HepG2 (cell line): ENCODE results near the gene SPC24. TPM values are rescaled to one million over a fixed set of nuclear protein-coding genes. Genes with fewer than 3 reads are reported as not detected.

ENCODE experiments used
- ATAC-seq: fragments of 200-7000 bp; cut with Tn5 transposase; 3 replicates; pipeline ENCODE4 v1.9.1; 2020; ENCODE audit warnings: mild to moderate bottlenecking, moderate library complexity
- BruUV-seq: library from RNA; stranded (reverse); fragments of 400-500 nt; replicated peaks from 2 replicates; lab custom pipeline; 2021; lab: Mats Ljungman, UMichigan
- CTCF ChIA-PET: fragments of 300-600 bp; formaldehyde crosslinking; extraction: SDS; loops from one replicate; lab custom pipeline; 2021; ENCODE audit warnings: low total read pairs, inconsistent platforms, low intra/inter-chr PET ratio; lab: Yijun Ruan, JAX
- POLR2A ChIA-PET: fragments of 350-600 bp; sonication (Branson Sonifier 250); formaldehyde crosslinking; loops from one replicate; lab custom pipeline; 2020; ENCODE audit warnings: antibody characterized with exemption, inconsistent platforms; lab: Yijun Ruan, JAX
- DNase-seq: peaks from one replicate; pipeline ENCODE4 v3.0.0-alpha.2; 2015; ENCODE audit warnings: low spot score
- FAIRE-seq: peaks from 3 replicates; lab custom pipeline; 2011; peaks lifted over from hg19 to GRCh38; lab: Jason Lieb, UNC
- H2AFZ ChIP-seq: one replicate; pipeline ENCODE4 v1.6.1; 2011; ENCODE audit warnings: low read length, inconsistent platforms
- H3K27ac ChIP-seq: fragments of 300-600 bp; 3 replicates; pipeline ENCODE4 v1.8.0; 2011; ENCODE audit warnings: mixed run types, mild to moderate bottlenecking, mixed read lengths, low read length, inconsistent platforms; ENCODE audit not compliant: insufficient read depth; ENCODE audit errors: extremely low read length
- H3K27me3 ChIP-seq, 2 experiments: fragments of 200-600 bp in 1 of 2; 2 replicates in 1 of 2; 3 replicates in 1 of 2; pipeline versions ENCODE4 v1.6.0 to v1.8.0; 2011; ENCODE audit warnings: low read length in 2 of 2, mild to moderate bottlenecking in 2 of 2, moderate library complexity in 2 of 2, inconsistent platforms in 1 of 2; ENCODE audit not compliant: insufficient read depth in 2 of 2, control insufficient read depth in 1 of 2
- H3K36me3 ChIP-seq, 2 experiments: fragments of 200-600 bp in 1 of 2; replicated peaks in 1 of 2; 2 replicates in 1 of 2; 3 replicates in 1 of 2; pipeline versions ENCODE4 v1.5.1 to v1.8.0; 2011; ENCODE audit warnings: low read length in 2 of 2, inconsistent platforms in 1 of 2; ENCODE audit not compliant: insufficient read depth in 2 of 2, control insufficient read depth in 1 of 2
- H3K4me1 ChIP-seq: 2 replicates; pipeline ENCODE4 v1.5.1; 2012; ENCODE audit warnings: low read length, inconsistent platforms; ENCODE audit not compliant: insufficient read depth
- H3K4me2 ChIP-seq: 2 replicates; pipeline ENCODE4 v1.6.0; 2011; ENCODE audit warnings: low read depth, low read length, inconsistent platforms
- H3K4me3 ChIP-seq, 3 experiments: fragments of 200-600 bp in 1 of 3; sonication (generic), shearing (Covaris generic) in 1 of 3; replicated peaks in 1 of 3; 2 replicates each; pipeline ENCODE4 v1.5.1; 2011 to 2016; ENCODE audit warnings: low read length in 3 of 3, inconsistent platforms in 2 of 3, low read depth in 2 of 3, mild to moderate bottlenecking in 2 of 3, control low read depth in 1 of 3, mixed read lengths in 1 of 3; ENCODE audit not compliant: insufficient read depth in 1 of 3
- H3K79me2 ChIP-seq: one replicate; pipeline ENCODE4 v1.6.1; 2011; ENCODE audit warnings: low read length, inconsistent platforms; ENCODE audit not compliant: insufficient read depth
- H3K9ac ChIP-seq: 2 replicates; pipeline ENCODE4 v1.6.0; 2011; ENCODE audit warnings: mild to moderate bottlenecking, low read depth, low read length, inconsistent platforms; ENCODE audit not compliant: insufficient read depth
- H3K9me3 ChIP-seq: 2 replicates; pipeline ENCODE4 v1.5.1; 2012; ENCODE audit warnings: mild to moderate bottlenecking, low read length
- H4K20me1 ChIP-seq: 2 replicates; pipeline ENCODE4 v1.6.0; 2011; ENCODE audit warnings: inconsistent platforms, mild to moderate bottlenecking, low read length, moderate library complexity; ENCODE audit not compliant: insufficient read depth
- ATF1 ChIP-seq: IDR thresholded peaks from 2 replicates; pipeline ENCODE4 v1.6.1; 2016; ENCODE audit warnings: mild to moderate bottlenecking, control low read depth
- PAWR ChIP-seq: sonication (generic); formaldehyde crosslinking; IDR thresholded peaks from 2 replicates; pipeline ENCODE4 v1.4.0; 2020; ENCODE audit warnings: missing genetic modification reagents, mild to moderate bottlenecking, borderline replicate concordance
- SUZ12 ChIP-seq: fragments of 150-350 bp; IDR thresholded peaks from 2 replicates; pipeline ENCODE4 v1.6.1; 2014; ENCODE audit warnings: low read depth, low read length
- ZBTB14 ChIP-seq: sonication (generic); formaldehyde crosslinking; IDR thresholded peaks from 2 replicates; pipeline ENCODE4 v1.4.0; 2020; ENCODE audit warnings: missing genetic modification reagents
- ZFP36 ChIP-seq: fragments of 150-350 bp; IDR thresholded peaks from 2 replicates; pipeline ENCODE4 v1.6.1; 2018; ENCODE audit warnings: borderline replicate concordance, low read length, low read depth; ENCODE audit not compliant: partially characterized antibody
- ZSCAN22 ChIP-seq: sonication (generic); formaldehyde crosslinking; IDR thresholded peaks from 2 replicates; pipeline ENCODE4 v1.4.0; 2020; ENCODE audit warnings: mild to moderate bottlenecking, missing genetic modification reagents
- WGBS: methylation state at CpG from one replicate; pipeline ENCODE4 v1.1.6; 2017; ENCODE audit warnings: low lambda C conversion rate; 5-methylcytosine and 5-hydroxymethylcytosine counted together
- in situ Hi-C: cut with HindIII; loops from 2 replicates; pipeline ENCODE4 v1.10.0; 2017; ENCODE audit warnings: low pct_unique_long_range_greater_than_20kb; ENCODE audit not compliant: extremely low pct_ligation_motif_present
- intact Hi-C: fragments of 100-400 bp; cut with micrococcal nuclease; formaldehyde crosslinking; loops from one replicate; pipeline ENCODE4 v1.10.0; 2022; ENCODE audit not compliant: unreplicated experiment
- polyA plus RNA-seq, 8 experiments: library from polyadenylated mRNA; depleted of rRNA in 3 of 8; stranded (reverse) in 7 of 8; unstranded in 1 of 8; fragments of >200 nt; fragmentation: Illumina TruSeq in 4 of 8; extraction: Trizol in 4 of 8; gene quantifications; 2 replicates each; pipeline versions ENCODE4 v1.2.1 to v1.2.3, GENCODE V29; 2011 to 2016; ENCODE audit warnings: low read depth in 4 of 8, missing spikeins in 1 of 8, mixed read lengths in 1 of 8; ENCODE audit not compliant: insufficient read depth in 1 of 8
- total RNA-seq, 5 experiments: library from RNA; depleted of rRNA; stranded (reverse); fragments of >200 nt; fragmentation: Illumina TruSeq; extraction: Trizol; gene quantifications; 2 replicates each; pipeline ENCODE4 v1.2.3, GENCODE V29; 2016; ENCODE audit warnings: low read depth in 1 of 5

The SPC24 gene
- total and polyA plus RNA-seq, 2 of the 13 experiments (the other 11 are each of a cell fraction or from before 2014, with no cell fraction given) = 10.0 to 46.2 TPM

- Histone ChIP-seq H3K36me3 (peaks cover 4 to 22% of the 10 kb centered on the region in 2 experiments; a peak in 3 of 5 replicates), H3K4me1 (peaks cover 1% of the 10 kb centered on the region; the same call in 1 of the 2 replicates), H3K4me2 (no peak overlapping the region), H3K9ac (no peak overlapping the region), H4K20me1 (no peaks in the 10 kb centered on the region), H3K27me3 (no peaks in the 10 kb centered on the region), H3K79me2 (no peaks in the 10 kb centered on the region), H3K9me3 (no peaks in the 10 kb centered on the region), H3K4me3 (no peak overlapping the region), H3K27ac (no peak overlapping the region), H2AFZ (no peak overlapping the region)
- ChIA-PET CTCF (no interaction called here), POLR2A (no interaction called here)
- intact Hi-C loops = no loop called here
- TF ChIP-seq SUZ12 = no peak
- 97% methylated on average over 7 of the region's 27 CpGs for WGBS
- no TSS peak for BruUV-seq
- ATAC-seq = no peak
- in situ Hi-C loops = no loop called here
- FAIRE-seq = no peak
- no peak for DNase-seq
These were observed 18.8 kb upstream of the SPC24 start for GRCh38 chr19:11174336-11174735.

- Histone ChIP-seq H3K4me3 (no peak overlapping the region), H3K27me3 (no peaks in the 10 kb centered on the region), H3K9ac (no peak overlapping the region), H2AFZ (no peak overlapping the region), H3K9me3 (no peaks in the 10 kb centered on the region), H4K20me1 (no peaks in the 10 kb centered on the region), H3K27ac (no peak overlapping the region), H3K36me3 (peaks cover 4 to 22% of the 10 kb centered on the region in 2 experiments; a peak in 3 of 5 replicates), H3K4me2 (no peak overlapping the region), H3K79me2 (no peaks in the 10 kb centered on the region), H3K4me1 (no peaks in the 10 kb centered on the region)
- POLR2A ChIA-PET = no interaction called here
- no peak for DNase-seq
- TF ChIP-seq PAWR (CRISPR knock-in tag) = no peak
- TF ChIP-seq ZBTB14 (CRISPR knock-in tag) = no peak
- no peak for TF ChIP-seq ATF1 (CRISPR knock-in tag)
- TF ChIP-seq ZFP36 = peak; percentile 25
- peak; percentile 95 for TF ChIP-seq ZSCAN22 (CRISPR knock-in tag)
- no peak for FAIRE-seq
- in situ Hi-C loops (no loop called here), intact Hi-C loops (no loop called here)
- no peak for ATAC-seq
- 98% methylated on average over 6 of the region's 8 CpGs for WGBS
- CTCF ChIA-PET = no interaction called here
- BruUV-seq = no TSS peak
These were observed 18.1 kb upstream of the SPC24 start for GRCh38 chr19:11173516-11174155.
